Stimulated activated CD8-positive, alpha-beta memory T cell treated with anti-CD3 and anti-CD28 coated beads, Interleukin-4, amount 100 ng/mL, for 4 hours (primary cell): Measurements from ENCODE around the gene SUPT20HL1.

Experiments
- DNase-seq, 2 donors: peaks; one replicate each; pipeline ENCODE4 v3.0.0-alpha.2; 2020; ENCODE audit warnings: low read depth in 2 of 2, low spot score in 1 of 2

The SUPT20HL1 gene

GRCh38 chrX:24396236-24396930 is 35.9 kb downstream of the SUPT20HL1 start:
- no peak for DNase-seq

GRCh38 chrX:24396931-24397279 is 36.5 kb downstream of the SUPT20HL1 start:
- DNase-seq = no peak

GRCh38 chrX:24398766-24399165 is 38.3 kb downstream of the SUPT20HL1 start:
- no peak for DNase-seq

GRCh38 chrX:24399550-24399949 is 39.1 kb downstream of the SUPT20HL1 start:
- no peak for DNase-seq

GRCh38 chrX:24405959-24406358 is 45.5 kb downstream of the SUPT20HL1 start:
- DNase-seq = no peak
